Rectal smooth muscle tissue (tissue), 1 donor: Measurements from ENCODE around the gene LDLRAD4.

Source experiments
- H3K27ac ChIP-seq: one replicate; pipeline ENCODE4 v1.7.0; 2013; ENCODE audit warnings: low read depth, low read length, inconsistent platforms
- H3K27me3 ChIP-seq: one replicate; pipeline ENCODE4 v1.7.0; 2013; ENCODE audit warnings: low read length; ENCODE audit not compliant: control insufficient read depth, insufficient read depth
- H3K36me3 ChIP-seq: one replicate; pipeline ENCODE4 v1.7.0; 2013; ENCODE audit warnings: low read length; ENCODE audit not compliant: control insufficient read depth, insufficient read depth
- H3K4me1 ChIP-seq: one replicate; pipeline ENCODE4 v1.7.0; 2013; ENCODE audit warnings: low read length; ENCODE audit not compliant: control insufficient read depth, insufficient read depth
- H3K4me3 ChIP-seq: one replicate; pipeline ENCODE4 v1.7.0; 2013; ENCODE audit warnings: low read length
- H3K9ac ChIP-seq: one replicate; pipeline ENCODE4 v1.7.0; 2013; ENCODE audit warnings: low read length

LDLRAD4 gene

GRCh38 chr18:13267431-13267873 lies 48.9 kb downstream of the LDLRAD4 start:
- Histone ChIP-seq H3K4me1 (peaks cover 71% of the 10 kb centered on the region), H3K4me3 (no peak overlapping the region), H3K36me3 (no peaks in the 10 kb centered on the region), H3K27me3 (no peaks in the 10 kb centered on the region), H3K27ac (peak overlapping the region; percentile 81), H3K9ac (no peak overlapping the region)

- no peaks in the 10 kb centered on the region for H3K36me3 ChIP-seq
- no peak overlapping the region for H3K9ac ChIP-seq
- peak overlapping the region; percentile 23 for H3K4me3 ChIP-seq
- peak overlapping the region; percentile 81 for H3K27ac ChIP-seq
- peaks cover 68% of the 10 kb centered on the region for H3K4me1 ChIP-seq
- no peaks in the 10 kb centered on the region for H3K27me3 ChIP-seq
These were observed 49.8 kb downstream of the LDLRAD4 start for GRCh38 chr18:13268158-13269012.

- Histone ChIP-seq H3K4me1 (peaks cover 65% of the 10 kb centered on the region), H3K36me3 (no peaks in the 10 kb centered on the region), H3K27me3 (no peaks in the 10 kb centered on the region), H3K9ac (no peak overlapping the region), H3K4me3 (no peak overlapping the region), H3K27ac (peak overlapping the region; percentile 81)
These were observed 50.4 kb downstream of the LDLRAD4 start for GRCh38 chr18:13269013-13269280.

- Histone ChIP-seq H3K9ac (no peak overlapping the region), H3K27me3 (no peaks in the 10 kb centered on the region), H3K36me3 (no peaks in the 10 kb centered on the region), H3K4me1 (peaks cover 60% of the 10 kb centered on the region), H3K4me3 (no peak overlapping the region), H3K27ac (peak overlapping the region; percentile 81)
These were observed 51.0 kb downstream of the LDLRAD4 start for GRCh38 chr18:13269521-13270011.

GRCh38 chr18:13270279-13270855 lies 51.8 kb downstream of the LDLRAD4 start:
- no peak overlapping the region for H3K4me3 ChIP-seq
- H3K36me3 ChIP-seq = no peaks in the 10 kb centered on the region
- peak overlapping the region; percentile 81 for H3K27ac ChIP-seq
- H3K27me3 ChIP-seq = no peaks in the 10 kb centered on the region
- no peak overlapping the region for H3K9ac ChIP-seq
- peaks cover 52% of the 10 kb centered on the region for H3K4me1 ChIP-seq

- no peak overlapping the region for H3K27ac ChIP-seq
- H3K4me1 ChIP-seq = peaks cover 42% of the 10 kb centered on the region
These were observed 52.8 kb downstream of the LDLRAD4 start for GRCh38 chr18:13271302-13271911.

GRCh38 chr18:13272416-13272815 lies 53.9 kb downstream of the LDLRAD4 start:
- Histone ChIP-seq H3K9ac (no peak overlapping the region), H3K36me3 (no peaks in the 10 kb centered on the region), H3K4me3 (no peak overlapping the region), H3K4me1 (peaks cover 34% of the 10 kb centered on the region), H3K27me3 (no peaks in the 10 kb centered on the region), H3K27ac (no peak overlapping the region)

More at GRCh38 chr18:13271302-13271911, 52.8 kb downstream of the LDLRAD4 start:
- H3K9ac ChIP-seq = no peak overlapping the region
- no peaks in the 10 kb centered on the region for H3K27me3 ChIP-seq
- no peak overlapping the region for H3K4me3 ChIP-seq
- no peaks in the 10 kb centered on the region for H3K36me3 ChIP-seq

- Histone ChIP-seq H3K4me3 (no peak overlapping the region), H3K36me3 (no peaks in the 10 kb centered on the region), H3K27ac (no peak overlapping the region), H3K27me3 (no peaks in the 10 kb centered on the region), H3K4me1 (peaks cover 20% of the 10 kb centered on the region), H3K9ac (no peak overlapping the region)
These were observed 55.2 kb downstream of the LDLRAD4 start for GRCh38 chr18:13273800-13274199.

GRCh38 chr18:13275075-13275474 lies 56.5 kb downstream of the LDLRAD4 start:
- Histone ChIP-seq H3K4me3 (no peak overlapping the region), H3K27me3 (no peaks in the 10 kb centered on the region), H3K36me3 (peaks cover 4% of the 10 kb centered on the region), H3K9ac (no peak overlapping the region), H3K27ac (no peak overlapping the region), H3K4me1 (peaks cover 9% of the 10 kb centered on the region)

- no peak overlapping the region for H3K4me3 ChIP-seq
- H3K27ac ChIP-seq = peak overlapping the region; percentile 11
- H3K27me3 ChIP-seq = no peaks in the 10 kb centered on the region
- H3K36me3 ChIP-seq = peaks cover 4% of the 10 kb centered on the region
- no peak overlapping the region for H3K9ac ChIP-seq
- H3K4me1 ChIP-seq = peaks cover 5% of the 10 kb centered on the region
These were observed 58.3 kb downstream of the LDLRAD4 start for GRCh38 chr18:13276530-13277520.

- H3K27ac ChIP-seq = no peak overlapping the region
These were observed 59.6 kb downstream of the LDLRAD4 start for GRCh38 chr18:13278062-13278630.

More at GRCh38 chr18:13278062-13278630, 59.6 kb downstream of the LDLRAD4 start:
- no peaks in the 10 kb centered on the region for H3K27me3 ChIP-seq
- H3K4me1 ChIP-seq = peaks cover 5% of the 10 kb centered on the region
- no peak overlapping the region for H3K4me3 ChIP-seq
- H3K36me3 ChIP-seq = peaks cover 4% of the 10 kb centered on the region
- no peak overlapping the region for H3K9ac ChIP-seq
